Psoas muscle (tissue), 8 donors: ENCODE data around the gene RSAD1. TPM values are rescaled to one million over a fixed set of nuclear protein-coding genes. Genes with fewer than 3 reads are reported as not detected.

Experiments used
- ATAC-seq, 4 donors: fragments of 200-7000 bp; cut with Tn5 transposase; one replicate each; pipeline ENCODE4 v1.9.1; 2020; ENCODE audit warnings: moderate library complexity in 3 of 4, mild to moderate bottlenecking in 2 of 4
- DNase-seq, 2 donors: peaks; one replicate each; pipeline ENCODE4 v3.0.0-alpha.2; 2020
- H3K27ac ChIP-seq: fragments of 200-600 bp; one replicate; pipeline ENCODE4 v1.8.0; 2022
- H3K27me3 ChIP-seq, 3 donors: fragments of 200-600 bp in 1 of 3; one replicate each; pipeline versions ENCODE4 v1.6.1 to v1.8.0; 2013 to 2022; ENCODE audit warnings: low read length in 2 of 3, mild to moderate bottlenecking in 2 of 3, moderate library complexity in 1 of 3; ENCODE audit not compliant: insufficient read depth in 3 of 3
- H3K36me3 ChIP-seq, 2 donors: fragments of 200-600 bp in 1 of 2; one replicate each; pipeline versions ENCODE4 v1.6.1 to v1.8.0; 2013 to 2022; ENCODE audit warnings: low read depth in 1 of 2, mild to moderate bottlenecking in 1 of 2, moderate library complexity in 1 of 2; ENCODE audit not compliant: insufficient read depth in 1 of 2
- H3K4me1 ChIP-seq: fragments of 200-600 bp; one replicate; pipeline ENCODE4 v1.8.0; 2022
- H3K4me3 ChIP-seq: fragments of 200-600 bp; one replicate; pipeline ENCODE4 v1.8.0; 2022; ENCODE audit warnings: mild to moderate bottlenecking
- H3K9me3 ChIP-seq: fragments of 200-600 bp; one replicate; pipeline ENCODE4 v1.8.0; 2022
- CTCF ChIP-seq: fragments of 200-600 bp; IDR thresholded peaks from one replicate; pipeline ENCODE4 v1.8.0; 2022; ENCODE audit warnings: antibody characterized with exemption
- WGBS, 3 donors: extraction: QIAGEN DNeasy Blood & Tissue Kit; methylation state at CpG; one replicate each; pipeline versions ENCODE4 v1.1.6 to v1.1.7; 2013; 5-methylcytosine and 5-hydroxymethylcytosine counted together
- intact Hi-C, 2 donors: fragments of 100-400 bp; cut with DNase I; formaldehyde crosslinking; loops; one replicate each; pipeline versions ENCODE4 v1.11.0 to v1.14.2; 2022
- polyA plus RNA-seq, 3 donors: library from polyadenylated mRNA; stranded (reverse); fragments of 200-250 nt; gene quantifications; one replicate each; pipeline ENCODE4 v1.2.3, GENCODE V29; 2013
- total RNA-seq, 4 donors: library from RNA; stranded (reverse); fragmentation: NEBNext Ultra II Directional in 2 of 4; extraction: Animal tissue kit (Norgen Biotek cat#: 25700) in 2 of 4; gene quantifications; one replicate each; pipeline versions ENCODE4 v1.2.1 to v1.2.4, GENCODE V29; 2021 to 2023
- donor health status: healthy with polysubstance abuse.
- donor health status: DM: no; HTN: no; CAD: no; lungs with moderate emphysema.
- donor health status: Bipolar disorder and iron deficiency.
- donor health status: healthy.
- donor health status: DM: yes; HTN: yes; CAD: no.
- donor health status: DM: no; HTN: no; CAD: no.
- donor health status: DM: no; HTN: no; CAD: no.
- donor health status: DM: yes; HTN: yes; CAD: no.

Gene RSAD1
- total and polyA plus RNA-seq, 7 donors: 34.3 to 63.2 (median 52.4) TPM

GRCh38 chr17:50467114-50467854 is 11.4 kb upstream of the RSAD1 start:
- no peak overlapping the region for H3K4me3 ChIP-seq
- 75 to 90% (median 85%) methylated on average over 7 of the region's 7 CpGs for WGBS, 3 donors
- intact Hi-C loops: loop anchor here in 1 of 2 donors (5.0 kb wide), 1 partner anchor 105 kb away; no protein-coding TSS in a partner anchor
- TF ChIP-seq CTCF: no peak
- H3K27me3 ChIP-seq: no peaks in the 10 kb centered on the region
- ATAC-seq (no peak), DNase-seq (no peak)
- peaks cover 0 to 16% of the 10 kb centered on the region in 2 donors for H3K36me3 ChIP-seq
- no peaks in the 10 kb centered on the region for H3K9me3 ChIP-seq
- H3K27ac ChIP-seq: no peak overlapping the region
- H3K4me1 ChIP-seq: peaks cover 36% of the 10 kb centered on the region

DNA sequence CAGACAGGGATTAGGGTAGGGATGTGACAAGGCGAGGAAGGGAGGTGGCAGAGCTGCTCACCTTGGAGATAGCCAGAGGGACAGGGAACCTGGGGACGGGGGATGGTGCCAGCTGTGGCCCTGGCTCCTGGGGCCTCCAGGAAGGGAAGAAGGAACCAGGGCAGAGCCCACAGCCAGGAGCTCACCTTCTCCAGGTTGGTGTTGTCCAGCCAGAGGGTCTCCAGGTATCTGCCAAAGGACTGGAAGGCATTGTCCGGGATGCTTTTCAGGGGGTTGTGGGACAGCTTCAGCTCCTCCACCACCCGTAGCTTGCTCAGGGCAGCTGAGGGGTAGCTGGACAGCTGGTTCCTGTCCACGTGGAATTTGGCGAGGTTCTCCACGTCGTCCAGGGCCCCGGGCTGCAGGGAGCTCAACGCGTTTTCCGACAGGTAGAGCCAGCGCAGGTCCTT is 10.8 kb upstream of the RSAD1 start:
- H3K36me3 ChIP-seq: peaks cover 0 to 10% of the 10 kb centered on the region in 2 donors
- TF ChIP-seq CTCF: no peak
- 57 to 76% (median 60%) methylated on average over 13 of the region's 13 CpGs for WGBS, 3 donors
- peak overlapping the region; percentile 65 for H3K4me3 ChIP-seq
- peaks cover 42% of the 10 kb centered on the region for H3K4me1 ChIP-seq
- DNase-seq (no peak), ATAC-seq (no peak)
- H3K27me3 ChIP-seq: no peaks in the 10 kb centered on the region
- intact Hi-C loops: loop anchor here in 1 of 2 donors (5.0 kb wide), 1 partner anchor 106 kb away; no protein-coding TSS in a partner anchor
- H3K9me3 ChIP-seq: no peaks in the 10 kb centered on the region
- H3K27ac ChIP-seq: no peak overlapping the region

GRCh38 chr17:50468304-50469207 is 10.1 kb upstream of the RSAD1 start, which contains the start of gene CHAD:
TSS of gene CHAD (minus strand) at chr17:50468880. CDS start at chr17:50468813, 67 bp downstream.
- no peaks in the 10 kb centered on the region for H3K27me3 ChIP-seq
- no peak for TF ChIP-seq CTCF
- intact Hi-C loops: loop anchor here in 1 of 2 donors (5.0 kb wide), 1 partner anchor 106 kb away; no protein-coding TSS in a partner anchor
- DNase-seq: peak; percentile 43 to 61
- peaks cover 42% of the 10 kb centered on the region for H3K4me1 ChIP-seq
- H3K27ac ChIP-seq: peak within 1 kb of the TSS; percentile 71
- WGBS, 3 donors: 19 to 34% (median 20%) methylated on average over 55 to 71 of the region's 71 CpGs
- H3K4me3 ChIP-seq: peak within 1 kb of the TSS; percentile 65
- no peaks in the 10 kb centered on the region for H3K9me3 ChIP-seq
- peaks cover 0 to 4% of the 10 kb centered on the region in 2 donors for H3K36me3 ChIP-seq
- peak; percentile 35 to 45 (median 36) for ATAC-seq

DNA sequence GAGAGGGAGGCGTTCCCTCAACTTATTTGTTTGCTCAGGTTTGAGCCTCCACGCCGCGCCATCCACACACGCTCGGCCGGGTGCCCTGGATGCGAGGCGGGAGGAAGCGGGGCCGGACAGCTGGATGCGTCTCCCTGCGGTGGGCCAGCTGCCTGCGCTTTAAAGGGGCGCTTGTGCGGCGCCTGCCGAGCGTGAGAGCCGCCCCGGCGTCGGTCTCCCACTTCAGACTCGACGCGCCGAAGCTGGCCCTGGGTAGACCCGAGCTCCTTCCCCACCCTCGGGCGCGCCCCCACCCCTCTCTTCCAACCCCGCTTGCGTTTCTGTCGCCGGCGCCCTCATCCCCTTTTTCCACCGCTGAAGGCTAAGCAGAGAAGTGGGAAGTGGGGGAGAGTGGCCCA is 9.5 kb upstream of the RSAD1 start:
- Histone ChIP-seq H3K4me3 (peak overlapping the region; percentile 65), H3K4me1 (peaks cover 42% of the 10 kb centered on the region), H3K9me3 (no peaks in the 10 kb centered on the region), H3K27ac (no peak overlapping the region), H3K36me3 (no peaks in the 10 kb centered on the region), H3K27me3 (no peaks in the 10 kb centered on the region)
- intact Hi-C loops: loop anchor here in 1 of 2 donors (5.0 kb wide), 1 partner anchor 107 kb away; no protein-coding TSS in a partner anchor
- WGBS, 3 donors: 3 to 8% (median 5%) methylated on average over 28 to 37 of the region's 37 CpGs
- peak in 3 of 4 donors; percentile 15 to 27 (median 26) for ATAC-seq
- DNase-seq: peak in 1 of 2 donors; percentile 61
- no peak for TF ChIP-seq CTCF
